HepG2 (cell line): ENCODE results near the gene S1PR2. TPM values are rescaled to one million over a fixed set of nuclear protein-coding genes. Genes with fewer than 3 reads are reported as not detected.

ENCODE experiments used
- ATAC-seq: fragments of 200-7000 bp; cut with Tn5 transposase; 3 replicates; pipeline ENCODE4 v1.9.1; 2020; ENCODE audit warnings: mild to moderate bottlenecking, moderate library complexity
- BruUV-seq: library from RNA; stranded (reverse); fragments of 400-500 nt; replicated peaks from 2 replicates; lab custom pipeline; 2021; lab: Mats Ljungman, UMichigan
- CTCF ChIA-PET: fragments of 300-600 bp; formaldehyde crosslinking; extraction: SDS; loops from one replicate; lab custom pipeline; 2021; ENCODE audit warnings: low total read pairs, inconsistent platforms, low intra/inter-chr PET ratio; lab: Yijun Ruan, JAX
- POLR2A ChIA-PET: fragments of 350-600 bp; sonication (Branson Sonifier 250); formaldehyde crosslinking; loops from one replicate; lab custom pipeline; 2020; ENCODE audit warnings: antibody characterized with exemption, inconsistent platforms; lab: Yijun Ruan, JAX
- DNase-seq: peaks from one replicate; pipeline ENCODE4 v3.0.0-alpha.2; 2015; ENCODE audit warnings: low spot score
- FAIRE-seq: peaks from 3 replicates; lab custom pipeline; 2011; peaks lifted over from hg19 to GRCh38; lab: Jason Lieb, UNC
- H2AFZ ChIP-seq: one replicate; pipeline ENCODE4 v1.6.1; 2011; ENCODE audit warnings: low read length, inconsistent platforms
- H3K27ac ChIP-seq: fragments of 300-600 bp; 3 replicates; pipeline ENCODE4 v1.8.0; 2011; ENCODE audit warnings: mixed run types, mild to moderate bottlenecking, mixed read lengths, low read length, inconsistent platforms; ENCODE audit not compliant: insufficient read depth; ENCODE audit errors: extremely low read length
- H3K27me3 ChIP-seq, 2 experiments: fragments of 200-600 bp in 1 of 2; 2 replicates in 1 of 2; 3 replicates in 1 of 2; pipeline versions ENCODE4 v1.6.0 to v1.8.0; 2011; ENCODE audit warnings: low read length in 2 of 2, mild to moderate bottlenecking in 2 of 2, moderate library complexity in 2 of 2, inconsistent platforms in 1 of 2; ENCODE audit not compliant: insufficient read depth in 2 of 2, control insufficient read depth in 1 of 2
- H3K36me3 ChIP-seq, 2 experiments: fragments of 200-600 bp in 1 of 2; replicated peaks in 1 of 2; 2 replicates in 1 of 2; 3 replicates in 1 of 2; pipeline versions ENCODE4 v1.5.1 to v1.8.0; 2011; ENCODE audit warnings: low read length in 2 of 2, inconsistent platforms in 1 of 2; ENCODE audit not compliant: insufficient read depth in 2 of 2, control insufficient read depth in 1 of 2
- H3K4me1 ChIP-seq: 2 replicates; pipeline ENCODE4 v1.5.1; 2012; ENCODE audit warnings: low read length, inconsistent platforms; ENCODE audit not compliant: insufficient read depth
- H3K4me2 ChIP-seq: 2 replicates; pipeline ENCODE4 v1.6.0; 2011; ENCODE audit warnings: low read depth, low read length, inconsistent platforms
- H3K4me3 ChIP-seq, 3 experiments: fragments of 200-600 bp in 1 of 3; sonication (generic), shearing (Covaris generic) in 1 of 3; replicated peaks in 1 of 3; 2 replicates each; pipeline ENCODE4 v1.5.1; 2011 to 2016; ENCODE audit warnings: low read length in 3 of 3, inconsistent platforms in 2 of 3, low read depth in 2 of 3, mild to moderate bottlenecking in 2 of 3, control low read depth in 1 of 3, mixed read lengths in 1 of 3; ENCODE audit not compliant: insufficient read depth in 1 of 3
- H3K79me2 ChIP-seq: one replicate; pipeline ENCODE4 v1.6.1; 2011; ENCODE audit warnings: low read length, inconsistent platforms; ENCODE audit not compliant: insufficient read depth
- H3K9ac ChIP-seq: 2 replicates; pipeline ENCODE4 v1.6.0; 2011; ENCODE audit warnings: mild to moderate bottlenecking, low read depth, low read length, inconsistent platforms; ENCODE audit not compliant: insufficient read depth
- H3K9me3 ChIP-seq: 2 replicates; pipeline ENCODE4 v1.5.1; 2012; ENCODE audit warnings: mild to moderate bottlenecking, low read length
- H4K20me1 ChIP-seq: 2 replicates; pipeline ENCODE4 v1.6.0; 2011; ENCODE audit warnings: inconsistent platforms, mild to moderate bottlenecking, low read length, moderate library complexity; ENCODE audit not compliant: insufficient read depth
- DMAP1 ChIP-seq: IDR thresholded peaks from 2 replicates; pipeline ENCODE4 v1.6.1; 2016
- DNMT1 ChIP-seq: sonication (generic); formaldehyde crosslinking; IDR thresholded peaks from 2 replicates; pipeline ENCODE4 v1.5.1; 2020; ENCODE audit warnings: mild to moderate bottlenecking, missing genetic modification reagents
- GRHL1 ChIP-seq: sonication (generic); formaldehyde crosslinking; conservative IDR thresholded peaks from 2 replicates; pipeline ENCODE4 v1.8.0; 2022; ENCODE audit warnings: missing genetic modification reagents
- HES4 ChIP-seq: sonication (generic); formaldehyde crosslinking; IDR thresholded peaks from 2 replicates; pipeline ENCODE4 v1.9.0; 2021; ENCODE audit warnings: mild to moderate bottlenecking, missing genetic modification reagents, borderline replicate concordance
- ISL2 ChIP-seq: sonication (generic); formaldehyde crosslinking; IDR thresholded peaks from 2 replicates; pipeline ENCODE4 v1.5.0; 2020; ENCODE audit warnings: missing genetic modification reagents
- KAT7 ChIP-seq: IDR thresholded peaks from 2 replicates; pipeline ENCODE4 v1.6.1; 2018; ENCODE audit warnings: borderline replicate concordance, missing compliant biosample characterization
- MZF1 ChIP-seq: sonication (generic); formaldehyde crosslinking; IDR thresholded peaks from 2 replicates; pipeline ENCODE4 v1.8.1; 2023; ENCODE audit warnings: mild to moderate bottlenecking, missing genetic modification reagents, borderline replicate concordance
- NKX3-1 ChIP-seq: sonication (generic); formaldehyde crosslinking; IDR thresholded peaks from 2 replicates; pipeline ENCODE4 v1.5.0; 2020; ENCODE audit warnings: missing genetic modification reagents
- SUZ12 ChIP-seq: fragments of 150-350 bp; IDR thresholded peaks from 2 replicates; pipeline ENCODE4 v1.6.1; 2014; ENCODE audit warnings: low read depth, low read length
- TOPORS ChIP-seq: sonication (generic); formaldehyde crosslinking; IDR thresholded peaks from 2 replicates; pipeline ENCODE4 v1.8.0; 2023; ENCODE audit warnings: mild to moderate bottlenecking, missing genetic modification reagents
- ZNF121 ChIP-seq: sonication (generic); formaldehyde crosslinking; IDR thresholded peaks from 2 replicates; pipeline ENCODE4 v1.5.0; 2020; ENCODE audit warnings: mild to moderate bottlenecking, missing genetic modification reagents
- ZNF543 ChIP-seq: sonication (generic); formaldehyde crosslinking; IDR thresholded peaks from 2 replicates; pipeline ENCODE4 v1.4.0; 2020; ENCODE audit warnings: mild to moderate bottlenecking, missing genetic modification reagents
- WGBS: methylation state at CpG from one replicate; pipeline ENCODE4 v1.1.6; 2017; ENCODE audit warnings: low lambda C conversion rate; 5-methylcytosine and 5-hydroxymethylcytosine counted together
- in situ Hi-C: cut with HindIII; loops from 2 replicates; pipeline ENCODE4 v1.10.0; 2017; ENCODE audit warnings: low pct_unique_long_range_greater_than_20kb; ENCODE audit not compliant: extremely low pct_ligation_motif_present
- intact Hi-C: fragments of 100-400 bp; cut with micrococcal nuclease; formaldehyde crosslinking; loops from one replicate; pipeline ENCODE4 v1.10.0; 2022; ENCODE audit not compliant: unreplicated experiment
- polyA plus RNA-seq, 8 experiments: library from polyadenylated mRNA; depleted of rRNA in 3 of 8; stranded (reverse) in 7 of 8; unstranded in 1 of 8; fragments of >200 nt; fragmentation: Illumina TruSeq in 4 of 8; extraction: Trizol in 4 of 8; gene quantifications; 2 replicates each; pipeline versions ENCODE4 v1.2.1 to v1.2.3, GENCODE V29; 2011 to 2016; ENCODE audit warnings: low read depth in 4 of 8, missing spikeins in 1 of 8, mixed read lengths in 1 of 8; ENCODE audit not compliant: insufficient read depth in 1 of 8
- total RNA-seq, 5 experiments: library from RNA; depleted of rRNA; stranded (reverse); fragments of >200 nt; fragmentation: Illumina TruSeq; extraction: Trizol; gene quantifications; 2 replicates each; pipeline ENCODE4 v1.2.3, GENCODE V29; 2016; ENCODE audit warnings: low read depth in 1 of 5
- TF ChIP-seq, protein P1 (sequence below): sonication (generic); formaldehyde crosslinking; IDR thresholded peaks from 2 replicates; pipeline ENCODE4 v1.5.0; 2020; ENCODE audit warnings: mild to moderate bottlenecking, missing genetic modification reagents
- TF ChIP-seq, protein P2 (sequence below): sonication (generic); formaldehyde crosslinking; IDR thresholded peaks from 2 replicates; pipeline ENCODE4 v1.5.0; 2020; ENCODE audit warnings: mild to moderate bottlenecking, missing genetic modification reagents, borderline replicate concordance
- TF ChIP-seq, protein P3 (sequence below): sonication (generic); formaldehyde crosslinking; IDR thresholded peaks from 2 replicates; pipeline ENCODE4 v1.4.0; 2020; ENCODE audit warnings: missing genetic modification reagents
- TF ChIP-seq, protein P4 (sequence below): sonication (generic); formaldehyde crosslinking; IDR thresholded peaks from 2 replicates; pipeline ENCODE4 v1.5.1; 2020; ENCODE audit warnings: mild to moderate bottlenecking, missing genetic modification reagents, moderate library complexity

S1PR2 gene
- total and polyA plus RNA-seq, 2 of the 13 experiments (the other 11 are each of a cell fraction or from before 2014, with no cell fraction given): 0.91 to 1.3 TPM

DNA sequence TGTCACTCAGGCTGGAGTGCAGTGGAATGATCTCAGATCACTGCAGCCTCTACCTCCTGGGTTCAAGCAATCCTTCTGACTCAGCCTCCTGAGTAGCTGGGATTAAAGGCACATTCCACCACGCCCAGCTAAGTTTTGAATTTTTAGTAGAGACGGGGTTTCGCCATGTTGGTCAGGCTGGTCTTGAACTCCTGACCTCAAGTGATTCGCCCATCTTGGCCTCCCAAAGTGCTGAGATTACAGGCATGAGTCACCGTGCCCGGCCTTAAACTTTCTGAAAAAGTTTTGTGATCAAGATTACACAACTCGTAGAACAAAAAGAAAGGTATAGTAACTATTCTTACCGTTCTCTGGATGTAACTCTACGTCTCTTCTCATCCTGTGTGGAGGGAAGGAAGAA is 57.6 kb downstream of the S1PR2 start:
- Histone ChIP-seq H3K9ac (no peak overlapping the region), H3K79me2 (no peaks in the 10 kb centered on the region), H3K27ac (no peak overlapping the region), H3K4me2 (no peak overlapping the region), H3K36me3 (peaks cover 6 to 62% of the 10 kb centered on the region in 2 experiments), H3K9me3 (no peaks in the 10 kb centered on the region), H3K27me3 (no peaks in the 10 kb centered on the region), H4K20me1 (no peaks in the 10 kb centered on the region), H2AFZ (no peak overlapping the region), H3K4me3 (no peak overlapping the region), H3K4me1 (no peaks in the 10 kb centered on the region)
- ATAC-seq (no peak), FAIRE-seq (no peak), DNase-seq (no peak)
- no TSS peak for BruUV-seq
- in situ Hi-C loops: no loop called here
- ChIA-PET POLR2A (no interaction called here), CTCF (no interaction called here)
- WGBS: 96% methylated on average over 9 of the region's 9 CpGs
- intact Hi-C loops: no loop called here
- no peak for TF ChIP-seq ZNF543 (CRISPR knock-in tag)
- TF ChIP-seq ZNF121 (CRISPR knock-in tag): no peak
- TF ChIP-seq MZF1 (CRISPR knock-in tag): no peak
- TF ChIP-seq, protein P1, sequence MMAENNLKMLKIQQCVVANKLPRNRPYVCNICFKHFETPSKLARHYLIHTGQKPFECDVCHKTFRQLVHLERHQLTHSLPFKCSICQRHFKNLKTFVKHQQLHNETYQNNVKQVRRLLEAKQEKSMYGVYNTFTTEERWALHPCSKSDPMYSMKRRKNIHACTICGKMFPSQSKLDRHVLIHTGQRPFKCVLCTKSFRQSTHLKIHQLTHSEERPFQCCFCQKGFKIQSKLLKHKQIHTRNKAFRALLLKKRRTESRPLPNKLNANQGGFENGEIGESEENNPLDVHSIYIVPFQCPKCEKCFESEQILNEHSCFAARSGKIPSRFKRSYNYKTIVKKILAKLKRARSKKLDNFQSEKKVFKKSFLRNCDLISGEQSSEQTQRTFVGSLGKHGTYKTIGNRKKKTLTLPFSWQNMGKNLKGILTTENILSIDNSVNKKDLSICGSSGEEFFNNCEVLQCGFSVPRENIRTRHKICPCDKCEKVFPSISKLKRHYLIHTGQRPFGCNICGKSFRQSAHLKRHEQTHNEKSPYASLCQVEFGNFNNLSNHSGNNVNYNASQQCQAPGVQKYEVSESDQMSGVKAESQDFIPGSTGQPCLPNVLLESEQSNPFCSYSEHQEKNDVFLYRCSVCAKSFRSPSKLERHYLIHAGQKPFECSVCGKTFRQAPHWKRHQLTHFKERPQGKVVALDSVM (CRISPR knock-in tag): no peak
- no peak for TF ChIP-seq KAT7
- TF ChIP-seq DMAP1 (CRISPR knock-in tag): no peak
- TF ChIP-seq, protein P2, sequence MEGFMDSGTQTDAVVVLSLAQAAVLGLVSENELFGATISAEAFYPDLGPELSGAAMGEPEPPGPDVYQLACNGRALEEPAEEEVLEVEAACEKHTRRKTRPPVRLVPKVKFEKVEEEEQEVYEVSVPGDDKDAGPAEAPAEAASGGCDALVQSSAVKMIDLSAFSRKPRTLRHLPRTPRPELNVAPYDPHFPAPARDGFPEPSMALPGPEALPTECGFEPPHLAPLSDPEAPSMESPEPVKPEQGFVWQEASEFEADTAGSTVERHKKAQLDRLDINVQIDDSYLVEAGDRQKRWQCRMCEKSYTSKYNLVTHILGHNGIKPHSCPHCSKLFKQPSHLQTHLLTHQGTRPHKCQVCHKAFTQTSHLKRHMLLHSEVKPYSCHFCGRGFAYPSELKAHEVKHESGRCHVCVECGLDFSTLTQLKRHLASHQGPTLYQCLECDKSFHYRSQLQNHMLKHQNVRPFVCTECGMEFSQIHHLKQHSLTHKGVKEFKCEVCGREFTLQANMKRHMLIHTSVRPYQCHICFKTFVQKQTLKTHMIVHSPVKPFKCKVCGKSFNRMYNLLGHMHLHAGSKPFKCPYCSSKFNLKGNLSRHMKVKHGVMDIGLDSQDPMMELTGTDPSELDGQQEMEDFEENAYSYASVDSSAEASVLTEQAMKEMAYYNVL (CRISPR knock-in tag): no peak
- TF ChIP-seq, protein P3, sequence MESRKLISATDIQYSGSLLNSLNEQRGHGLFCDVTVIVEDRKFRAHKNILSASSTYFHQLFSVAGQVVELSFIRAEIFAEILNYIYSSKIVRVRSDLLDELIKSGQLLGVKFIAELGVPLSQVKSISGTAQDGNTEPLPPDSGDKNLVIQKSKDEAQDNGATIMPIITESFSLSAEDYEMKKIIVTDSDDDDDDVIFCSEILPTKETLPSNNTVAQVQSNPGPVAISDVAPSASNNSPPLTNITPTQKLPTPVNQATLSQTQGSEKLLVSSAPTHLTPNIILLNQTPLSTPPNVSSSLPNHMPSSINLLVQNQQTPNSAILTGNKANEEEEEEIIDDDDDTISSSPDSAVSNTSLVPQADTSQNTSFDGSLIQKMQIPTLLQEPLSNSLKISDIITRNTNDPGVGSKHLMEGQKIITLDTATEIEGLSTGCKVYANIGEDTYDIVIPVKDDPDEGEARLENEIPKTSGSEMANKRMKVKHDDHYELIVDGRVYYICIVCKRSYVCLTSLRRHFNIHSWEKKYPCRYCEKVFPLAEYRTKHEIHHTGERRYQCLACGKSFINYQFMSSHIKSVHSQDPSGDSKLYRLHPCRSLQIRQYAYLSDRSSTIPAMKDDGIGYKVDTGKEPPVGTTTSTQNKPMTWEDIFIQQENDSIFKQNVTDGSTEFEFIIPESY (CRISPR knock-in tag): no peak
- no peak for TF ChIP-seq DNMT1
- TF ChIP-seq GRHL1 (CRISPR knock-in tag): no peak
- no peak for TF ChIP-seq TOPORS (CRISPR knock-in tag)
- TF ChIP-seq HES4 (CRISPR knock-in tag): no peak
- TF ChIP-seq, protein P4, sequence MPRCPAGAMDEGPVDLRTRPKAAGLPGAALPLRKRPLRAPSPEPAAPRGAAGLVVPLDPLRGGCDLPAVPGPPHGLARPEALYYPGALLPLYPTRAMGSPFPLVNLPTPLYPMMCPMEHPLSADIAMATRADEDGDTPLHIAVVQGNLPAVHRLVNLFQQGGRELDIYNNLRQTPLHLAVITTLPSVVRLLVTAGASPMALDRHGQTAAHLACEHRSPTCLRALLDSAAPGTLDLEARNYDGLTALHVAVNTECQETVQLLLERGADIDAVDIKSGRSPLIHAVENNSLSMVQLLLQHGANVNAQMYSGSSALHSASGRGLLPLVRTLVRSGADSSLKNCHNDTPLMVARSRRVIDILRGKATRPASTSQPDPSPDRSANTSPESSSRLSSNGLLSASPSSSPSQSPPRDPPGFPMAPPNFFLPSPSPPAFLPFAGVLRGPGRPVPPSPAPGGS (CRISPR knock-in tag): no peak
- TF ChIP-seq NKX3-1 (CRISPR knock-in tag): no peak
- TF ChIP-seq ISL2: no peak
- no peak for TF ChIP-seq SUZ12
